Measurements from ENCODE around the gene ATP6V1A.

DNA sequence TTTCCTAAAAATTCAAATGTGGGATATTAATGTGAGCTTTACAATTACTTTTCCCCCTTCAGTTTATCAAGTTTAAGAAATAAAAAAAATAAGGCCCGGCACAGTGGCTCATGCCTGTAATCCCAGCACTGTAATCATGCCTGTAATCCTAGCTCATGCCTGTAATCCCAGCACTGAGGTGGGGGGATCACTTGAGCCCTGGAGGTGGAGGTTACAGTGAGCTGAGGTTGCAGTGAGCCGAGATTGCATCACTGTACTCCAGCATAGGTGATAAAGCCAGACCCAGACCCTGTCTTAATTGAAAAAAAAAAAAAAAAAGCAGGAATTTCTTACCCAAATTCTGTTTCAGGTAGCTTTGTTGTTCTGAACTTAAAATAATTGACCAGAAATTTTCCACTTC, 17.9 kb downstream of the ATP6V1A start:
- TF ChIP-seq, protein P1, sequence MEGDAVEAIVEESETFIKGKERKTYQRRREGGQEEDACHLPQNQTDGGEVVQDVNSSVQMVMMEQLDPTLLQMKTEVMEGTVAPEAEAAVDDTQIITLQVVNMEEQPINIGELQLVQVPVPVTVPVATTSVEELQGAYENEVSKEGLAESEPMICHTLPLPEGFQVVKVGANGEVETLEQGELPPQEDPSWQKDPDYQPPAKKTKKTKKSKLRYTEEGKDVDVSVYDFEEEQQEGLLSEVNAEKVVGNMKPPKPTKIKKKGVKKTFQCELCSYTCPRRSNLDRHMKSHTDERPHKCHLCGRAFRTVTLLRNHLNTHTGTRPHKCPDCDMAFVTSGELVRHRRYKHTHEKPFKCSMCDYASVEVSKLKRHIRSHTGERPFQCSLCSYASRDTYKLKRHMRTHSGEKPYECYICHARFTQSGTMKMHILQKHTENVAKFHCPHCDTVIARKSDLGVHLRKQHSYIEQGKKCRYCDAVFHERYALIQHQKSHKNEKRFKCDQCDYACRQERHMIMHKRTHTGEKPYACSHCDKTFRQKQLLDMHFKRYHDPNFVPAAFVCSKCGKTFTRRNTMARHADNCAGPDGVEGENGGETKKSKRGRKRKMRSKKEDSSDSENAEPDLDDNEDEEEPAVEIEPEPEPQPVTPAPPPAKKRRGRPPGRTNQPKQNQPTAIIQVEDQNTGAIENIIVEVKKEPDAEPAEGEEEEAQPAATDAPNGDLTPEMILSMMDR (IDR thresholded peaks at IDR 0.05), result no peak
- TF ChIP-seq REST (IDR thresholded peaks at IDR 0.05; ENCODE audit: insufficient read depth in 1 of 2, low read depth in 2 of 2, low read length in 1 of 2) (no peak), POLR2AphosphoS5 (IDR thresholded peaks at IDR 0.05; ENCODE audit: low read depth, low read length) (no peak), SIN3A (IDR thresholded peaks at IDR 0.05; ENCODE audit: borderline replicate concordance, insufficient read depth, low read depth, low read length) (no peak)
